ENCODE results near the gene RBBP4. TPM values are rescaled to one million over a fixed set of nuclear protein-coding genes. Genes with fewer than 3 reads are reported as not detected.

The RBBP4 gene
- total and polyA plus RNA-seq, 2 of the 8 experiments (the other 6 are each of a cell fraction or from before 2014, with no cell fraction given), result 147 to 397 TPM

DNA sequence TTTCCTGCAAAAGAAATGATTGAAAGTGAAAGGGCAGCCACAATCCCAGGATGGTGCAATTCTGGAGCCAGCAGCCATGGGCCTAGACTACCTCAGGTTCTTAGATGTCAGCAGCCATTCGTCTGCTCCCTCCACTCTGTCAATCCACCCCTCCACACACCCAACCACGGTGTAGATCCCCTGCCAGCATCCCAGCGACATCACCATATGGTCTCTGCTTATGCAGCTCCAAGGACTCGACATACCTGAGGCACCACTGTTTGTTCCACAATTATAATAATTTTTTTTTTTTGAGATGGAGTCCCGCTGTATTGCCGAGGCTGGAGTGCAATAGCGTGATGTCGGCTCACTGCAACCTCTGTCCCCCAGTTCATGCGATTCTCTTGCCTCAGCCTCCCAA is 45.0 kb downstream of the RBBP4 start:
- DNase-seq (ENCODE audit: low read depth in 1 of 2, low spot score in 2 of 2), result no peak
- Histone ChIP-seq H4K20me1 (replicated peaks in 1 of 2; ENCODE audit: control insufficient read depth in 1 of 2, insufficient read depth in 2 of 2, low read length in 2 of 2) (no peaks in the 10 kb centered on the region), H3K14ac (ENCODE audit: insufficient read length) (no peak overlapping the region), H3K4me2 (ENCODE audit: insufficient read depth in 1 of 2, low read depth in 2 of 2, low read length in 2 of 2) (no peak overlapping the region), H3K23me2 (ENCODE audit: low read depth, low read length) (no peaks in the 10 kb centered on the region), H2AFZ (ENCODE audit: low read length) (no peak overlapping the region), H2BK120ac (replicated peaks; ENCODE audit: low read depth, low read length) (no peak overlapping the region), H3K27ac (ENCODE audit: low read depth, low read length) (no peak overlapping the region), H3K27me3 (replicated peaks in 1 of 4; ENCODE audit: control insufficient read depth in 3 of 4, extremely low read depth in 1 of 4, insufficient read depth in 3 of 4, low read length in 3 of 4) (peaks cover 0 to under 1% (median 0%) of the 10 kb centered on the region in 4 experiments; a peak in 1 of 7 replicates), H3K79me1 (ENCODE audit: low read depth, low read length) (no peaks in the 10 kb centered on the region), H2BK15ac (ENCODE audit: low read length) (no peak overlapping the region), H3K56ac (replicated peaks; ENCODE audit: insufficient read length, low read depth, low read length) (no peak overlapping the region), H3K4ac (replicated peaks; ENCODE audit: insufficient read length, low read depth, low read length) (no peak overlapping the region), H3K9me3 (ENCODE audit: insufficient read depth in 2 of 2, low read depth in 1 of 2, low read length in 1 of 2) (peaks cover 0 to 2% of the 10 kb centered on the region in 2 experiments; a peak in 1 of 4 replicates), H3K9ac (replicated peaks in 1 of 4; ENCODE audit: extremely low read depth in 1 of 4, low read depth in 3 of 4, low read length in 3 of 4) (no peak overlapping the region), H4K5ac (ENCODE audit: insufficient read length, low read depth, low read length) (no peak overlapping the region), H3K79me2 (ENCODE audit: control insufficient read depth in 1 of 2, insufficient read depth in 2 of 2, low read length in 2 of 2) (no peaks in the 10 kb centered on the region), H3K4me1 (replicated peaks in 1 of 4; ENCODE audit: control insufficient read depth in 3 of 4, insufficient read depth in 4 of 4, low read length in 3 of 4) (no peaks in the 10 kb centered on the region), H2AK5ac (ENCODE audit: low read depth, low read length) (no peak overlapping the region), H2BK12ac (ENCODE audit: low read depth, low read length) (no peak overlapping the region), H3K23ac (ENCODE audit: insufficient read length) (no peak overlapping the region), H3K36me3 (ENCODE audit: control insufficient read depth in 2 of 4, insufficient read depth in 4 of 4, low read length in 3 of 4) (no peaks in the 10 kb centered on the region), H2BK5ac (ENCODE audit: low read depth, low read length) (no peak overlapping the region), H4K8ac (ENCODE audit: extremely low read depth, insufficient read depth, low read length) (no peak overlapping the region), H3K18ac (ENCODE audit: extremely low read depth, low read length) (no peak overlapping the region), H2BK20ac (ENCODE audit: low read length) (no peak overlapping the region), H4K91ac (replicated peaks; ENCODE audit: insufficient read length, low read length) (no peak overlapping the region), H3K4me3 (ENCODE audit: extremely low read depth in 1 of 4, insufficient read depth in 2 of 4, low read depth in 3 of 4, low read length in 4 of 4) (no peak overlapping the region)
- CTCF ChIA-PET (ENCODE audit: partially characterized antibody), result interaction anchor here (0.6 to 0.7 kb wide), 2 partner anchors 87 to 93 kb away, joined by 3 to 5 read pairs; no protein-coding TSS in a partner anchor
- POLR2A ChIA-PET (ENCODE audit: partially characterized antibody), result interaction anchor here (0.6 to 15.0 kb wide), 7 partner anchors 13 to 541 kb away, joined by 3 to 124 read pairs (median 6); no protein-coding TSS in a partner anchor
- TF ChIP-seq SP2 (IDR thresholded peaks at IDR 0.05; ENCODE audit: low read length) (no peak), SP4 (IDR thresholded peaks at IDR 0.05; ENCODE audit: low read length) (no peak), GTF2F1 (IDR thresholded peaks at IDR 0.05; ENCODE audit: borderline replicate concordance, low read depth, low read length) (no peak), SIX5 (IDR thresholded peaks at IDR 0.05; ENCODE audit: low read depth, low read length) (no peak), SP1 (IDR thresholded peaks at IDR 0.05; ENCODE audit: low read depth, low read length) (no peak), CEBPB (IDR thresholded peaks at IDR 0.05; ENCODE audit: low read depth, low read length) (no peak), TAF7 (optimal IDR thresholded peaks at IDR 0.05; ENCODE audit: borderline replicate concordance, low read depth, low read length) (no peak), ASH2L (IDR thresholded peaks at IDR 0.05; ENCODE audit: low read length) (no peak)
- TF ChIP-seq, protein P1, sequence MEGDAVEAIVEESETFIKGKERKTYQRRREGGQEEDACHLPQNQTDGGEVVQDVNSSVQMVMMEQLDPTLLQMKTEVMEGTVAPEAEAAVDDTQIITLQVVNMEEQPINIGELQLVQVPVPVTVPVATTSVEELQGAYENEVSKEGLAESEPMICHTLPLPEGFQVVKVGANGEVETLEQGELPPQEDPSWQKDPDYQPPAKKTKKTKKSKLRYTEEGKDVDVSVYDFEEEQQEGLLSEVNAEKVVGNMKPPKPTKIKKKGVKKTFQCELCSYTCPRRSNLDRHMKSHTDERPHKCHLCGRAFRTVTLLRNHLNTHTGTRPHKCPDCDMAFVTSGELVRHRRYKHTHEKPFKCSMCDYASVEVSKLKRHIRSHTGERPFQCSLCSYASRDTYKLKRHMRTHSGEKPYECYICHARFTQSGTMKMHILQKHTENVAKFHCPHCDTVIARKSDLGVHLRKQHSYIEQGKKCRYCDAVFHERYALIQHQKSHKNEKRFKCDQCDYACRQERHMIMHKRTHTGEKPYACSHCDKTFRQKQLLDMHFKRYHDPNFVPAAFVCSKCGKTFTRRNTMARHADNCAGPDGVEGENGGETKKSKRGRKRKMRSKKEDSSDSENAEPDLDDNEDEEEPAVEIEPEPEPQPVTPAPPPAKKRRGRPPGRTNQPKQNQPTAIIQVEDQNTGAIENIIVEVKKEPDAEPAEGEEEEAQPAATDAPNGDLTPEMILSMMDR (IDR thresholded peaks at IDR 0.05; ENCODE audit: control extremely low read depth in 1 of 3, insufficient read depth in 1 of 3, low read depth in 1 of 3, low read length in 3 of 3), result no peak
- FAIRE-seq, result no peak
- WGBS, 2 experiments (ENCODE audit: extremely low coverage in 1 of 2, insufficient coverage in 1 of 2, insufficient read length in 1 of 2, insufficient replicate concordance in 2 of 2, low coverage in 1 of 2, low lambda C conversion rate in 2 of 2, missing lambda C conversion rate in 1 of 2), result 91% methylated on average over 7 of the region's 9 CpGs; no CpG with 5 or more reads in 1 of the 2 experiments
